Transverse colon (tissue), 4 donors: ENCODE data around the gene BBX. TPM values are rescaled to one million over a fixed set of nuclear protein-coding genes. Genes with fewer than 3 reads are reported as not detected.

Experiments
- DNase-seq: peaks from one replicate; pipeline ENCODE4 v3.0.0-alpha.2; 2019
- H3K27ac ChIP-seq, 4 donors: fragments of 200-600 bp; sonication (generic); 2 replicates each; pipeline ENCODE4 v1.5.1; 2016 to 2018; ENCODE audit warnings: inconsistent platforms in 4 of 4
- H3K27me3 ChIP-seq: fragments of 200-600 bp; sonication (generic); 2 replicates; pipeline ENCODE4 v1.5.1; 2017; ENCODE audit warnings: inconsistent platforms
- H3K36me3 ChIP-seq, 4 donors: fragments of 200-600 bp; sonication (generic); 2 replicates each; pipeline ENCODE4 v1.5.1; 2017 to 2019; ENCODE audit warnings: inconsistent platforms in 4 of 4
- H3K4me1 ChIP-seq, 4 donors: fragments of 200-600 bp; sonication (generic); 2 replicates each; pipeline ENCODE4 v1.5.1; 2017 to 2020; ENCODE audit warnings: inconsistent platforms in 4 of 4
- H3K4me3 ChIP-seq, 4 donors: fragments of 200-600 bp; sonication (generic); 1 replicate in 1 of 4; 2 replicates in 3 of 4; pipeline versions ENCODE4 v1.5.1 to v1.6.1; 2017 to 2019; ENCODE audit warnings: inconsistent platforms in 4 of 4
- H3K9me3 ChIP-seq, 2 donors: fragments of 200-600 bp; sonication (generic); 2 replicates each; pipeline ENCODE4 v1.5.1; 2017 to 2019; ENCODE audit warnings: inconsistent platforms in 2 of 2
- EP300 ChIP-seq: sonication (generic); formaldehyde crosslinking; IDR thresholded peaks from one replicate; pipeline ENCODE4 v1.6.1; 2017; ENCODE audit warnings: antibody characterized with exemption, low read depth
- POLR2A ChIP-seq: fragments of 450-650 bp; IDR thresholded peaks from one replicate; pipeline ENCODE4 v1.6.1; 2016; ENCODE audit warnings: antibody characterized with exemption, mild to moderate bottlenecking, moderate library complexity
- POLR2AphosphoS5 ChIP-seq, 3 donors: sonication (generic); formaldehyde crosslinking; IDR thresholded peaks; one replicate each; pipeline ENCODE4 v1.6.1; 2016; ENCODE audit warnings: antibody characterized with exemption in 3 of 3
- WGBS, 2 donors: methylation state at CpG; one replicate each; pipeline ENCODE4 v1.1.5; 2018; ENCODE audit warnings: low coverage in 1 of 2; 5-methylcytosine and 5-hydroxymethylcytosine counted together
- in situ Hi-C, 4 donors: fragments of 200-750 bp; cut with MboI; loops; one replicate each; pipeline versions ENCODE4 v1.15.0 to v1.15.1; 2017; ENCODE audit warnings: low sequenced_read_pairs in 3 of 4, low pct_ligation_motif_present in 1 of 4, low pct_unique_long_range_greater_than_20kb in 1 of 4
- intact Hi-C: fragments of 100-400 bp; cut with DNase I; formaldehyde crosslinking; loops from one replicate; pipeline ENCODE4 v1.15.1; 2023; ENCODE audit warnings: low total_unique reads
- total RNA-seq, 4 donors: library from RNA; depleted of rRNA; stranded (reverse); fragments of >200 nt; gene quantifications; one replicate each; pipeline ENCODE4 v1.1.0, GENCODE V29; 2016
- TF ChIP-seq, protein P1 (sequence below), 5 experiments: fragments of 200-600 bp in 3 of 5; fragments of 450-650 bp in 2 of 5; sonication (generic) in 3 of 5; IDR thresholded peaks; 1 replicate in 2 of 5; 2 replicates in 3 of 5; pipeline ENCODE4 v1.5.1; 2016 to 2017; ENCODE audit warnings: antibody characterized with exemption in 5 of 5, inconsistent platforms in 3 of 5, mild to moderate bottlenecking in 2 of 5, moderate library complexity in 1 of 5

BBX gene
- total RNA-seq, 4 donors from 2014 or later = 22.5 to 39.6 (median 33.1) TPM

DNA sequence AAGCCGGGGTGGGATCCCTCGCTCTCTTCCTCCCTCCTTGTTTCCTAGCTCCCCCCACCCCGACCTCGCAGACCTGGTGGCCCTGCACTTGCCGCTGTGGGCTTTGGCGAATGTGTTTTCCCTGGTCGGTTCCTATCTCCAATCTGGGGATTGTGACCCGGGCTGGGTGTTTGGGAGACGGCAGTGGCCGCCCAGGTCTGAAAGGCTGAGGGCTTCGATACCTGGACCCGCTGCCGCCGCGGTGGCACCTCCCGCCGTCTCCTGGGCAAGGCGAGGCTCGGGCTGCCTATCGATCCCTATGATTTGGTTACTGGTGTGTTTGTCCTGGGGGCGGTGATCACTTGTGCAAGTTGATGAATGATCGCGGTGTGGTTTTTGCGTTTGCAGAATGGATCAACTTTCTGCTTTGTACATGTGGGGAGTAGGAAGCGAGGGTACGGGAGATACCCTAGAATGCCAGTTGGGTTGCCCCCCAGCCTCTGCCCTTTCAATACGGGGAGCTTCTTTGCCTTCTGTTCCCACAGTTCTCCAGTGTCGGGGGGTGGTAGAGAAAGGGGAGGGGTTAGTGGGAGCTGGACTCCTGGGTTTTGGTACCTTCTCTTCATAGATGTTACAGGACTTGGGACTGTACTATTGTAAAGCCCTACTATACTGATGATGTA, 3.0 kb downstream of the BBX start:
- Histone ChIP-seq H3K4me3 (peak overlapping the region; percentile 61 to 94 (median 81)), H3K36me3 (no peaks in the 10 kb centered on the region), H3K4me1 (peaks cover 6 to 14% (median 7%) of the 10 kb centered on the region in 4 donors), H3K27me3 (no peaks in the 10 kb centered on the region), H3K27ac (peak overlapping the region; percentile 93 to 99 (median 96)), H3K9me3 (no peaks in the 10 kb centered on the region)
- WGBS, 2 donors = 4% methylated on average over 4 to 28 of the region's 28 CpGs
- in situ Hi-C loops = no loop called here
- peak; percentile 18 for DNase-seq
- TF ChIP-seq EP300 (no peak), POLR2A (no peak), POLR2AphosphoS5 (IDR thresholded peaks at IDR 0.05) (no peak)
- TF ChIP-seq, protein P1, sequence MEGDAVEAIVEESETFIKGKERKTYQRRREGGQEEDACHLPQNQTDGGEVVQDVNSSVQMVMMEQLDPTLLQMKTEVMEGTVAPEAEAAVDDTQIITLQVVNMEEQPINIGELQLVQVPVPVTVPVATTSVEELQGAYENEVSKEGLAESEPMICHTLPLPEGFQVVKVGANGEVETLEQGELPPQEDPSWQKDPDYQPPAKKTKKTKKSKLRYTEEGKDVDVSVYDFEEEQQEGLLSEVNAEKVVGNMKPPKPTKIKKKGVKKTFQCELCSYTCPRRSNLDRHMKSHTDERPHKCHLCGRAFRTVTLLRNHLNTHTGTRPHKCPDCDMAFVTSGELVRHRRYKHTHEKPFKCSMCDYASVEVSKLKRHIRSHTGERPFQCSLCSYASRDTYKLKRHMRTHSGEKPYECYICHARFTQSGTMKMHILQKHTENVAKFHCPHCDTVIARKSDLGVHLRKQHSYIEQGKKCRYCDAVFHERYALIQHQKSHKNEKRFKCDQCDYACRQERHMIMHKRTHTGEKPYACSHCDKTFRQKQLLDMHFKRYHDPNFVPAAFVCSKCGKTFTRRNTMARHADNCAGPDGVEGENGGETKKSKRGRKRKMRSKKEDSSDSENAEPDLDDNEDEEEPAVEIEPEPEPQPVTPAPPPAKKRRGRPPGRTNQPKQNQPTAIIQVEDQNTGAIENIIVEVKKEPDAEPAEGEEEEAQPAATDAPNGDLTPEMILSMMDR (IDR thresholded peaks at IDR 0.05) = no peak
- intact Hi-C loops = no loop called here

DNA sequence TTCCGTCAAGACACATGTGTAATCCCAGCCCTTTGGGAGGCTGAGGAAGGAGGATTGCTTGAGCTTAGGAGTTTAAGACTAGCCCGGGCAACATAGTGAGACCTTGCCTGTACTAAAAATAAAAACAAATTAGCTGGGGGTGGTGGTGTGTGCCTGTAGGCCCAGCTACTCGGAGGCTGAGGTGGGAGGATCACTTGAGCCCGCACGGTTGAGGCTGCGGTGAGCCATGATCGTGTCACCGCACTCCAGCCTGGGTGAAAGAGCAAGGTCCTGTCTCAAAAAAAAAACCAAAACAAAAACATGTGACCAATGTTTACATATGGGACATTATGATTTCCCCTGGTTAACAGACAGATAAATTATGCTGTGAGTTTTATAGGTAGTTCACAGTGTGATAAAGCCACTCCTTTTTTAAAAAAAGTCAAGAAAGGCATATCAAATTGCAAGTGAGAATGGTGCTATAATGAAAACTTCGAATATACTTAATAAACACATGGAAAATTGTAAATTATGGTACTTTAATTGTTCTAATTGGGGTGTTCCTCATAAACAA, 9.2 kb downstream of the BBX start:
- Histone ChIP-seq H3K27ac (no peak overlapping the region), H3K4me3 (no peak overlapping the region), H3K4me1 (peaks cover 0 to 6% (median 3%) of the 10 kb centered on the region in 4 donors), H3K9me3 (no peaks in the 10 kb centered on the region), H3K27me3 (no peaks in the 10 kb centered on the region), H3K36me3 (no peaks in the 10 kb centered on the region)
- TF ChIP-seq, protein P1 (IDR thresholded peaks at IDR 0.05) = no peak
- no peak for TF ChIP-seq POLR2AphosphoS5 (IDR thresholded peaks at IDR 0.05)
- TF ChIP-seq POLR2A = no peak
- TF ChIP-seq EP300 = no peak
- 57 to 82% methylated on average over 7 to 9 of the region's 9 CpGs for WGBS, 2 donors
- DNase-seq = no peak
- intact Hi-C loops = no loop called here
- in situ Hi-C loops = no loop called here

DNA sequence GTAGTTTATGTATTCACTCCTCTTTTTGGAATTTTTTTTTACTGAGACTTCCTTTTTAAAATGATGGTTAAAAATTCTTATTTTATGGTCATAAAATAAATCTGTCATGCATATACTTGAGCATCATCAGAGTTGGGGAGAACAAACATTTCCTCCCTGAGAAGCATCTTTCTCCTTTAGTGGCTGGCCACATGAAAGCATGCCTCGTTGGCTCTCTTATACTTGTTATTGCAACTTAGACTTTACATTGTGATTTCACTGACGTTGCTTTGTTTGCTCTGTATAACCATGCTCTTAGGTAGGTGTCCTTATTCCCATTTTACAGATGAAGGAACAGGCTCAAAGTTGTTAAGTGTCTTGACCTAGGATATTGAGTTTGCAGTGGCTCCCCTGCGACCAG, 18.1 kb downstream of the BBX start:
- no peak overlapping the region for H3K4me3 ChIP-seq
- no peak for DNase-seq
- in situ Hi-C loops = no loop called here
- no peak overlapping the region for H3K27ac ChIP-seq
- H3K9me3 ChIP-seq = no peaks in the 10 kb centered on the region
- intact Hi-C loops = no loop called here
- TF ChIP-seq POLR2AphosphoS5 (IDR thresholded peaks at IDR 0.05) (no peak), EP300 (no peak), POLR2A (no peak)
- TF ChIP-seq, protein P1 (IDR thresholded peaks at IDR 0.05) = no peak
- no peaks in the 10 kb centered on the region for H3K36me3 ChIP-seq
- no peaks in the 10 kb centered on the region for H3K27me3 ChIP-seq
- WGBS, 2 donors = 78% methylated on average over 3 of the region's 3 CpGs
- peaks cover 0 to 11% (median 2%) of the 10 kb centered on the region in 4 donors for H3K4me1 ChIP-seq

DNA sequence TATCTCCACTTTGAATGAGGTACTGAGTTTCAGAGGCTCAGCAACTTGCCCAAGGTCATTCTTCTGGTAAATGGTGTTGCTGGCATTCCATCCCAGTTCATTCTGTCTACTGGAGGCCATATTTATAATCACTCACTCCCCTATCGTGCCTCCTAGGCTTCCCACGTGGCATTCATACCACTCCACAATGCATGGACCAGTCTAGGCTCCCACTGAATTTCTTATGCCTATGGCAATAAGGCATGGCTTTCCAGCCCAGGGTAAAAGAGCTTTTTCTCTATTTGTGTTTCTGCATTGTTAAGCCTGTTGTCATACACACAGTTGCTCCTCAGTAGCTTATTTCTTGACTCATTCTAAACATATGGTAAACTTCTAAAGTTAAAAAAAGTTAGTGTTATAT, 19.9 kb downstream of the BBX start:
- Histone ChIP-seq H3K9me3 (no peaks in the 10 kb centered on the region), H3K4me1 (peaks cover 0 to 11% (median 2%) of the 10 kb centered on the region in 4 donors), H3K4me3 (no peak overlapping the region), H3K27ac (no peak overlapping the region), H3K36me3 (no peaks in the 10 kb centered on the region), H3K27me3 (no peaks in the 10 kb centered on the region)
- DNase-seq = no peak
- TF ChIP-seq, protein P1 (IDR thresholded peaks at IDR 0.05) = no peak
- intact Hi-C loops (no loop called here), in situ Hi-C loops (no loop called here)
- 83 to 86% methylated on average over 2 of the region's 2 CpGs for WGBS, 2 donors
